HG03095 (cell line): Measurements from ENCODE around the gene MERTK.
"Not testable (repeated sequence)": the region's sequence is repeated elsewhere in the genome, so short reads cannot be mapped to it uniquely, and the experiment has no call there.

Source experiments
- ATAC-seq: cut with Tn5 transposase; IDR thresholded peaks from one replicate; pipeline ENCODE4 v1.9.1; 2021; ENCODE audit warnings: moderate library complexity; ENCODE audit not compliant: unreplicated experiment

Gene MERTK

GRCh38 chr2:112034924-112035323 lies 136.5 kb downstream of the MERTK start:
- no peak for ATAC-seq

- no peak for ATAC-seq
Observed at GRCh38 chr2:112035786-112036185, 137.4 kb downstream of the MERTK start.

GRCh38 chr2:112039556-112039955 lies 141.1 kb downstream of the MERTK start:
- ATAC-seq: not testable (repeated sequence)

DNA sequence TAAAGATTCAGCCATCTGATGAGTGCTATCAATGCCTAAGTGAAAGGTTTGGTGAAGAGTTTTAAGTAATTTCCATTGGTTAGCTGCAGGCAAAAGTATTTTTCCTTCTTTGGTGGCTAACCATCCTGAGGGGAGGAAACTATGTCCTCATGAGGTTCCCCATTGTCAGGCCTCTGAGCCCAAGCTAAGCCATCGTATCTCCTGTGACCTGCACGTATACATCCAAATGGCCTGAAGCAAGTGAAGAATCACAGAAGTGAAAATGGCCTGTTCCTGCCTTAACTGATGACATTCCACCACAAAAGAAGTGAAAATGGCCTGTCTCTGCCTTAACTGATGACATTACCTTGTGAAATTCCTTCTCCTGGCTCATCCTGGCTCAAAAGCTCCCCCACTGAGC lies 141.7 kb downstream of the MERTK start:
- ATAC-seq: not testable (repeated sequence)

- not testable (repeated sequence) for ATAC-seq
Observed at GRCh38 chr2:112041460-112041859, 143.1 kb downstream of the MERTK start.

DNA sequence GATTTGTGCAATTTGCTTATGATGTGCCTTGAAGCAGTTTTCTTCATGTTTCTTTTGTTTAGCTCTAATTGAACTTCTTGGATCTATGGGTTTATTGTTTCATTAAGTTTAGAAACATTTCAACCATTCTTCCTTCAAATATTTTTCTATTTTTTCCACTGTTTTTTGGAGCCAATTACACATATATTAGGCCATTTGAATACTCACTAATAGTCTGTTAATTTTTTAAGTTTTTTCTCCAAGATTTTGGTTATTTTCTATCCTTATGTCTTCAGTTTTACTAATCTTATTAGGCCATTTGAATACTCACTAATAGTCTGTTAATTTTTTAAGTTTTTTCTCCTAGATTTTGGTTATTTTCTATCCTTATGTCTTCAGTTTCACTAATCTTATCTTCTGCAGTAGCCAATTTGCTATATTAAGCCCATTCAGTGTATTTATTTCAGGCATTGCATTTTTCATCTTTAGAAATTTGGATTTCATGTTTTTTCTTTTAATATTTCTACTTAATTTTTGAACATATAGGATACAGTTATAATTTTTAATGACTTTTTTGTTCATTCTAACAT lies 147.1 kb downstream of the MERTK start:
- no peak for ATAC-seq

DNA sequence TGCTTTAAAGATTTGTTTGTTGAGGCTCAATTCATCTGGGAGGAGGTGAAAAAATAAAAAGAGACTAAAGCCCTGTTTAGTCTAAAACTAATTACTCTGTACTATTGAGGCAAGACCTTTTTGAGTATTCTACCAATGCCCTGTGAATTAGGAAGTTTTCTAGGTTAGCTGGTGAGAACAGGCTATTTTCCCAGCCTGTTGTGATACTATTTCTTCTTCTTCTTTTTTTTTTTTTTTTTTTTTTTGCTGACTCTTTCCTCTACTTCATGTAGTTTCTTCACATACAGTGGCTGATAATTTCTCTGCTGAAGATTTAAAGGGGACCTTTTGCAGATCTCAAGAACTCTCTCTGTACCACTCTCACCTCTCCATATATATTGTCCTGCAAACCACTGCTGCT lies 147.8 kb downstream of the MERTK start:
- ATAC-seq: no peak

DNA sequence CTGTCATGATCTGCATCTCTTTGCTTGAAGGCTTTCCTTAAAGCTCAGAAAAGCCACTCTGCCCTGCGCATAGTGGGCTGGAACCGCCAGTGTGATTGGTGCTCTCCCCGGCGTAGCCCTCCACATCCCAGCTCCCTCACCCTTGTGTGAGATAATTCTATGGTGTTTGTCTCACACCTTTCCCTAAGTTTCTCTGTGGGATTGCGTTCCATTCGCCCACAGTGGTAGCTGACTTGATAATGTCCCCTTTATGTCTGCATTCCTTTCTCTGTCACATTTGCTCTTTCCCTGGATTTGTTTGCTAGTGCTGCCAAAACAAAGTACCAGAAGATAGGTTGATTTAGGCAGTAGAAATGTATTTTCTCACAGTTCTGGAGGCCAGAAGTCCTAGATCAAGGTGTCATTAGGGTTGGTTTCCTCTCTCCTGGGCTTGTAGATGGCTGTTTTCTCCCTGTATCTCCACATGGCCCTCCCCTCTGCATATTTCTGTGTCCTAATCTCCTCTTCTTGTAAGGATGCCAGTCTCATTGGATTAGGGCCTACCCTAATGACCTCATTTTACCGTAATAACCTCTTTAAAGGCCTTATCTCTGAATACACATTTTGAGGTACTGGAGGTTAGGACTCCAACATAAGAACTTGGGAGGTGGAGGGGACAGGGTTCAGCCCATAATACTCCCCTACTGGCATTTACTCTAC lies 149.3 kb downstream of the MERTK start:
- ATAC-seq: no peak

DNA sequence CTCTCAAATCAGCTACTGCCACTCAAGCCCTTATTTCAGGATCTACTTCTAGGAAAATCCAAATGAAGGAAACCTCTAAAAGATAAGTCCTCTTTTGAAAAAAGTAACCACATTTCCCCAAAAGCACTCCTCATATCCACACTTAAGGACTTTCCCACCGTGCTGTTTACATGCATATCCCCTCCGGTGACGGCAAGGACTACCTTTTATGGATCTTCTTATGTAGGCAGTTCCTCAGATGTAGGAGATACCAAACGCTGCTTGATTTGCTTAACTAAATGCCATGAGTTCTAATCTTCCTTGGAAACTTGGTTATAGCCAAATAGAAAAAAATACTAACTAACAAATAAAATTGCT lies 149.8 kb downstream of the MERTK start:
- no peak for ATAC-seq

DNA sequence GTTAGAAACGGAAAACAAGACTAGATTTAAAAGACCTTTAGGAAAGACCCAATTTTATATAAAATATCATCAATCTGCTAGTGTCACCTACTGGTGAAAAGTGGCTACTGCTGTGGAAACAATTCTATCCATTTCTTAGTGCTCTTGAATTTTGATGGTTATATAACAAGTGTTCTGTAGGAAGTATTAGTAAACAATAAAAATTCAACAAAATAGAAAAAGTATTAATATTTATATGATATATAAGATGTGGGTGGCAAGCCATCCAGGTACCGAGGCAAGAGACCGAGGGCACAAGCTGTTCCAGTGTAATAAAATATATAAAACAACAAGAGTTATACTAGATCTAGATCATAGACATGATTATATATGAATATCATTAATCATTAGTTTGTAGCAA lies 150.5 kb downstream of the MERTK start:
- ATAC-seq: no peak

DNA sequence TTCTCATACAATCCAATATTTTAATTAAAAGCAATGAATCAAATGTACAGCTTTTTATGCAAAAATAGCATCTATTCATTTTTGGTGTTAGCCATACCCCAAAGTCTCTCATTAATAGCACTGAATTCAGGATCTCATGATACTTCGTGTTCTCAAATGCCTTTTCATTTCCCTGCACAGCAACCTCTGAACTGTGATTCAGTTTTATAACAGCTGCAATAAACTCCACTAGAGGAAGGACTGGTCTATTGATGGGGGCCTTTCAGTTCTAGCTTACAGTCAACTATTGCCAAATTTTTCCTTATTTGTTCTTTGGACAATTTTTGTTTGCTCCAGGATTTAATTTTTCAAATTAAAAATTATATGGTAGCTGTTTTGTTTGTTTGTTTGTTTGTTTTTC lies 151.9 kb downstream of the MERTK start:
- ATAC-seq: no peak

DNA sequence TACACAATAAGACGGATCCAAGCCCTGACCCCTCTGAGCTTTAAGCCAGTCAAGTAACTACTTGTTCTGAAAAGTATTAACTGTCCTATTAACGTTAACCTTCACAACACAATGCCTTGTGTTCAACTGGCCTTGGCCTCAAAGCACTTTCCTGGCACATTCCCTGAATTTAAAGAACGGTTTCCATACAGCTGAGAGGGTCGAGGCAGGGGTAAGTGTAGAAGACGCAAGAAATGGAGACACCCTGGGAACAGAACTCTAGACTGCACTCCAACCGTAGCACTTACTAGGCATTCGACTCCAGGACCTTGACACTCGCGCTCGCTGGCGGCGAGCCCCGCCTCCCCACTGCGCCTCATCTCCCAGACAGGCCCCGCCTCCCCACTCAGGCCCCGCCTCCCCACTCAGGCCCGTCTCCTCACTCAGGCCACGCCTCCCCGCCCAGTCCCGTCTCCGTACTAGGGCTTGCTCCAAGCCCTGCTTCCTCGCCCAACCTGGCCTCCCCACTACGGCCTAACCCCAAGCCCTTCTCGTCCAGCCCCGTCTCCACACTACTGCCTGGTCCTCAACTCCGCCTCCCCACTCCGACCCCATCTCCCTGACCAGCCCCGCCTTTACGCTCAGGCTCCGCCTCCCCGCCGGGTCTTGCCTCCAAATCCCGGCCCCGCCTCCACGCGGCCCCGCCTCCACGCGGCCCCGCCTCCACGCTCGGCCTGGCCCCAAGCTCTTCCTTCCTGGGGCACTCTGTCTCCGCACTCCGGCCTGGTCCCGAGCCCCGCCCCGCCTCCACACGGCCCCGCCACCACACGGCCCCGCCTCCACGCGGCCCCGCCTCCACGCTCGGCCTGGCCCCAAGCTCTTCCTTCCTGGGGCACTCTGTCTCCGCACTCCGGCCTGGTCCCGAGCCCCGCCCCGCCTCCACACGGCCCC lies 155.8 kb downstream of the MERTK start:
- peak; percentile 55 for ATAC-seq

- peak; percentile 59 for ATAC-seq
Observed at GRCh38 chr2:112054847-112055729, 156.7 kb downstream of the MERTK start, which contains the start of gene TMEM87B. Gene TMEM87B, plus strand, starts transcription at chr2:112055269. Its CDS starts 323 bp downstream, at chr2:112055592.

DNA sequence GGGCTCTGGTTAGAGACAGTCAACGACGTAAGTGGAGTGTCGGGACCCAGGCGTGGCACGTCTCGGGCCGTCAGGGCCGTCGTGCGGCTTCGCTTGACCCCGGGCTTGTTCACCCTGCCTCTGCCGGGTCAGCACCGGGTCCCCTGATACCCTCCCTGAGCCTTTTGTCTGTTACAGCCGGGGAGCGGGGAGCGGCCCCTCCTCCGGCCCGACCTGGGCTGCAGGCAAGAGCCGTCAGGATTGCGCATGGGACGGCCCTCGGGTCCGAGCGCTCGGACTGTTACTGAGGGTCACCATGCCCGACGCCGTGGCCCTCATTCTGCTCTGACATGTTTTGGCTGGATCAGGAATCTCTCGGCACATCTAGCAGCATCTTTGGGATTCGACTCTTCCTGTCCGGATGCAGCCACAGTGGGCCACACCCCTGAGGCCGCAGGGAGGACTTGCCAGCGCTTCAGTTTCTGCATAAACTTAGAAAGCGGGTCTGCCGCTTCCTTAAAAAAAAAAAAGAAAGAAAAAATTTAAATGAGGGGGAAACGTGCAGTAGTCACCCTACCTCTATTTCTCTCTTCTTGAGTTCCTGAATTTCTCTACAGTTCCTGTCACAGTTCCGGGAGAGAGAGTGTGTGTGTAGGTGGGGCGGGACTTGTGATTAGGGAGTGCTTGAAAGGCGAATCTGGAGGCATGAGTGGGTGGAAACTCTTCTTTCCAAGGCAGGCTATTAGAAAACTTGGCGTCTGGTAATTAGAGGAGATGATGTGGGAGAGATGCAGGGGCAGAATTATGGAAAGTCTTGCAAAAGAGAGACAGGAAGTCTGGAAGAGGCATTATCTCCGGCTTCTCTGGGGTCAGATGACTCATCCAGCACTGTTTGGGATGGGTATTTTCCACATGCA lies 157.6 kb downstream of the MERTK start:
- ATAC-seq: no peak

DNA sequence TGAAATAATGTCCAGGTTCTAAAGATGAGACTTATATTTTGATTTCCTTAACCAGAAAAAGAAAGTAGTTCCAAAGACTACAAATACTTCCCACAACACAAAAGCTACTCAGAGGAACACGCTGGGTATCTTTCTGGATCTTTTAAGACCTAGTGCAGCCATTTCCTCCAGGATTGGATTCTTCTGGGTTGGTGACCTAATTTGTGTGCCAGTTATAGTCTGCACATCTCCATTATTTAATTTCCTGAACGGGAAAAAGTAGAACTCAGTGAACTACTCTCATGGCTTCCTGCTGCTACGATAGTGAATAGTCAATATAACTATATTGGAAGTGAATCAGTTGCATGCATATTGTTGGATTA lies 158.2 kb downstream of the MERTK start:
- ATAC-seq: no peak

DNA sequence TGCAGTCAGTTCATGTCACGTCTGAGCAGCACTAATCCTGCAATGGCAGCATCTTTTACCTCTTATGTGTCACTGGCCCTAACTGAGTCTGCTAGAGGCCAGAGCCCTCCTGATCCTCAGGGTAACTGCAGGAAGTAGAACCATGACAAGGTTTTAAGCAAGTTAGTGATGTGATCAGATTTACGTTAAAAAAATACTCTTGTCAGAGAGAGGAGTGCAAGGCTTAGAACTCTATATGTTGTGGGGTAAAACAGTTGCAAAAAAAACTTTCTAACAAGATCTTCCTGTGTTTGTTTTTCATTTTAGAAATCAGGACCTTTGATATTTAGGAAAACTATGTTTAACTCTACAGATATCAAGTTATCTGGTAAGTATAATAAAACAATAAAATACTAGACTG lies 161.3 kb downstream of the MERTK start:
- ATAC-seq: no peak

- no peak for ATAC-seq
Observed at GRCh38 chr2:112061299-112061698, 162.9 kb downstream of the MERTK start.

DNA sequence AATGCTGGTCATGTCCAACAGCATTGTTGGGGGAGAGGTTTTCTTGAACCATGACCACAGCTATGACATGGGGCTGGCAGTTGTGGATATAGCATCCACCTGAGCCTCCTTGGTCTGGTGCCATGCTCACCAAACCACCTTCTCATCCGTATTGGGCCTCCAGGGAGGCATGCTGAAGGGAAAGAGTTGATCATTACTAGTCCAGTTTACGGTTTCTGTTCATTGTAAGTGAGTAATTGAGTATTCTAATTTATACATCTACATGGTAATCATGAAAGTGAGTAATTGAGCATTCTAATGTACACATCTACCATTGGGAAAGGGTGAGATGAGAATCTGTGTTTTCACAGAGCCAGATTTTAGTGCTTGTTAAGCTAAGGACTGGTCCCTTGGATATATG lies 163.4 kb downstream of the MERTK start:
- ATAC-seq: no peak

GRCh38 chr2:112062894-112063293 lies 164.5 kb downstream of the MERTK start:
- no peak for ATAC-seq

- no peak for ATAC-seq
Observed at GRCh38 chr2:112065486-112065885, 167.1 kb downstream of the MERTK start.
